Lower leg skin (tissue), 3 donors: Measurements from ENCODE around the gene ZNF580.

Experiments
- POLR2A ChIP-seq, 2 donors: fragments of 450-650 bp; IDR thresholded peaks; one replicate each; pipeline ENCODE4 v1.6.1; 2016 to 2017; ENCODE audit warnings: antibody characterized with exemption in 2 of 2, mild to moderate bottlenecking in 1 of 2, moderate library complexity in 1 of 2
- TF ChIP-seq, protein P1 (sequence below), 3 donors: fragments of 450-650 bp; IDR thresholded peaks; one replicate each; pipeline ENCODE4 v1.5.1; 2016; ENCODE audit warnings: antibody characterized with exemption in 3 of 3, mild to moderate bottlenecking in 3 of 3, moderate library complexity in 2 of 3

DNA sequence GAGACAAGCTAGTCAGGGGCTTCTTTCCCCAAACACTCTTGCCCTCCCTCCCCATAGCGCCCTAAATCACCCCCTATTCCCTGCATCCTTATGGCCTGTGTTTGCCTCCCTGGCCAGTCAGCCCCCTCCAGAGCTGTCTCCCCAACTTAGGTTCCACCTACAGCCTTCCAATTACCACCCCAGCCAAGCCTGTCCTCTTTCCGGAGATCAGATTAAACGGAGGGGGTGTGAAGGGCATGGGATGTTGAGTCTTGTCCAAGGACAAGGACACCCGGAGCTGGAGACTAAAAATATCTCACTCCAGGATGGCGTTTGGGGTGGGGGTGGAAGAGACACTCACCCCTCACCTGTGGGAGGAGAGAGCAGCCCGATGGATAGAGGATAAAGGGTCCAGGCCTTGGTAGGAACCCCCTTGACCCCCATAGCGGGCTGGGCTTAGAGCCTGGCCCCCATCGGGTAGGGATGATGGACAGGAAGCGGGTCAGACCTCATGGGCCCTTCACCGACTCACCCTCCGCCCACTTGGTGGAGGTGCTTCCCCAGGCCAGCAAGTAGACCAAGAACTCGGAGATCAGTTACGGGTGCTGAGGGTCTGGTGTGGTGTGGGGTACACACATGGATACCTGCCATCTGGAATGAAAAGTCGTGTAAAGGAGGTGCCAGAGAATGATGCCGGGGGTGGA is 29.4 kb upstream of the ZNF580 start:
- TF ChIP-seq, protein P1, sequence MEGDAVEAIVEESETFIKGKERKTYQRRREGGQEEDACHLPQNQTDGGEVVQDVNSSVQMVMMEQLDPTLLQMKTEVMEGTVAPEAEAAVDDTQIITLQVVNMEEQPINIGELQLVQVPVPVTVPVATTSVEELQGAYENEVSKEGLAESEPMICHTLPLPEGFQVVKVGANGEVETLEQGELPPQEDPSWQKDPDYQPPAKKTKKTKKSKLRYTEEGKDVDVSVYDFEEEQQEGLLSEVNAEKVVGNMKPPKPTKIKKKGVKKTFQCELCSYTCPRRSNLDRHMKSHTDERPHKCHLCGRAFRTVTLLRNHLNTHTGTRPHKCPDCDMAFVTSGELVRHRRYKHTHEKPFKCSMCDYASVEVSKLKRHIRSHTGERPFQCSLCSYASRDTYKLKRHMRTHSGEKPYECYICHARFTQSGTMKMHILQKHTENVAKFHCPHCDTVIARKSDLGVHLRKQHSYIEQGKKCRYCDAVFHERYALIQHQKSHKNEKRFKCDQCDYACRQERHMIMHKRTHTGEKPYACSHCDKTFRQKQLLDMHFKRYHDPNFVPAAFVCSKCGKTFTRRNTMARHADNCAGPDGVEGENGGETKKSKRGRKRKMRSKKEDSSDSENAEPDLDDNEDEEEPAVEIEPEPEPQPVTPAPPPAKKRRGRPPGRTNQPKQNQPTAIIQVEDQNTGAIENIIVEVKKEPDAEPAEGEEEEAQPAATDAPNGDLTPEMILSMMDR (IDR thresholded peaks at IDR 0.05), result no peak
- no peak for TF ChIP-seq POLR2A (IDR thresholded peaks at IDR 0.05)
